ENCODE results near the gene YIPF1.
"Not testable (repeated sequence)": the region's sequence is repeated elsewhere in the genome, so short reads cannot be mapped to it uniquely, and the experiment has no call there.

YIPF1 gene

GRCh38 chr1:53888681-53889080 lies 916 bp downstream of the YIPF1 start:
- ChIA-PET CTCF (interaction anchor here (1.0 kb wide), 1 partner anchor 12 kb away, joined by 3 read pairs; no protein-coding TSS in a partner anchor), POLR2A (no interaction called here)
- Histone ChIP-seq H3K27ac (ENCODE audit: insufficient read depth in 1 of 2, low read depth in 1 of 2, low read length in 2 of 2, poor library complexity in 1 of 2, severe bottlenecking in 2 of 2) (no peak overlapping the region), H3K4me3 (ENCODE audit: control insufficient read depth in 1 of 7, extremely low read depth in 1 of 7, insufficient read depth in 4 of 7, low read depth in 2 of 7, low read length in 6 of 7) (peak overlapping the region in 2 of 7 experiments; percentile 91 to 98), H3K4me1 (ENCODE audit: control extremely low read depth in 1 of 4, control insufficient read depth in 4 of 4, insufficient read depth in 4 of 4, low read length in 3 of 4) (peaks cover 2 to 25% (median 21%) of the 10 kb centered on the region in 4 experiments), H3K36me3 (ENCODE audit: control insufficient read depth in 4 of 4, insufficient read depth in 4 of 4, low read length in 3 of 4) (peaks cover 0 to 11% (median 7%) of the 10 kb centered on the region in 4 experiments), H3K9me3 (ENCODE audit: control extremely low read depth in 1 of 5, control insufficient read depth in 4 of 5, insufficient read depth in 2 of 5, low read depth in 1 of 5, low read length in 4 of 5) (no peaks in the 10 kb centered on the region), H3K27me3 (replicated peaks in 2 of 5; ENCODE audit: control insufficient read depth in 4 of 5, insufficient read depth in 5 of 5, low read length in 4 of 5) (no peaks in the 10 kb centered on the region)
- peak; percentile 34 to 80 (median 68) for DNase-seq
- 83% methylated on average over 1 of the region's 2 CpGs for WGBS (ENCODE audit: insufficient coverage)

- WGBS (ENCODE audit: insufficient coverage), result 96% methylated on average over 5 of the region's 6 CpGs
- H3K27ac ChIP-seq (ENCODE audit: insufficient read depth in 1 of 2, low read depth in 1 of 2, low read length in 2 of 2, poor library complexity in 1 of 2, severe bottlenecking in 2 of 2); H3K9me3 ChIP-seq (ENCODE audit: control extremely low read depth in 1 of 5, control insufficient read depth in 4 of 5, insufficient read depth in 2 of 5, low read depth in 1 of 5, low read length in 4 of 5); POLR2A ChIA-PET; H3K27me3 ChIP-seq (replicated peaks in 2 of 5; ENCODE audit: control insufficient read depth in 4 of 5, insufficient read depth in 5 of 5, low read length in 4 of 5); DNase-seq; H3K4me1 ChIP-seq (ENCODE audit: control extremely low read depth in 1 of 4, control insufficient read depth in 4 of 4, insufficient read depth in 4 of 4, low read length in 3 of 4); H3K4me3 ChIP-seq (ENCODE audit: control insufficient read depth in 1 of 7, extremely low read depth in 1 of 7, insufficient read depth in 4 of 7, low read depth in 2 of 7, low read length in 6 of 7): not testable (repeated sequence)
- H3K36me3 ChIP-seq (ENCODE audit: control insufficient read depth in 4 of 4, insufficient read depth in 4 of 4, low read length in 3 of 4), result peaks cover 0 to 27% (median 14%) of the 10 kb centered on the region in 4 experiments
- CTCF ChIA-PET, result interaction anchor here (0.9 to 1.2 kb wide), 4 partner anchors 9 to 76 kb away, joined by 3 to 4 read pairs (median 4); no protein-coding TSS in a partner anchor
These were observed 6.0 kb downstream of the YIPF1 start for GRCh38 chr1:53883600-53883999.

GRCh38 chr1:53881853-53882252 lies 7.7 kb downstream of the YIPF1 start:
- WGBS (ENCODE audit: insufficient coverage), result no CpG with 5 or more reads among the region's 2 CpGs

GRCh38 chr1:53878492-53879105 lies 11.0 kb downstream of the YIPF1 start:
- ChIA-PET POLR2A (no interaction called here), CTCF (interaction anchor here (0.9 to 7.2 kb wide), 22 partner anchors 9 to 936 kb away, joined by 3 to 116 read pairs (median 4); partner anchors contain the start of genes IFT25 and LRRC42)
- Histone ChIP-seq H3K36me3 (ENCODE audit: control insufficient read depth in 4 of 4, insufficient read depth in 4 of 4, low read length in 3 of 4) (peaks cover 10 to 43% (median 25%) of the 10 kb centered on the region in 4 experiments), H3K27me3 (replicated peaks in 2 of 5; ENCODE audit: control insufficient read depth in 4 of 5, insufficient read depth in 5 of 5, low read length in 4 of 5) (no peaks in the 10 kb centered on the region), H3K9me3 (ENCODE audit: control extremely low read depth in 1 of 5, control insufficient read depth in 4 of 5, insufficient read depth in 2 of 5, low read depth in 1 of 5, low read length in 4 of 5) (no peaks in the 10 kb centered on the region), H3K4me3 (ENCODE audit: control insufficient read depth in 1 of 7, extremely low read depth in 1 of 7, insufficient read depth in 4 of 7, low read depth in 2 of 7, low read length in 6 of 7) (no peak overlapping the region), H3K27ac (ENCODE audit: insufficient read depth in 1 of 2, low read depth in 1 of 2, low read length in 2 of 2, poor library complexity in 1 of 2, severe bottlenecking in 2 of 2) (no peak overlapping the region), H3K4me1 (ENCODE audit: control extremely low read depth in 1 of 4, control insufficient read depth in 4 of 4, insufficient read depth in 4 of 4, low read length in 3 of 4) (no peaks in the 10 kb centered on the region)
- 100% methylated on average over 2 of the region's 5 CpGs for WGBS (ENCODE audit: insufficient coverage)
- DNase-seq, result peak; percentile 59 to 78 (median 77)

More at GRCh38 chr1:53881853-53882252, 7.7 kb downstream of the YIPF1 start:
- H3K27me3 ChIP-seq (replicated peaks in 2 of 5; ENCODE audit: control insufficient read depth in 4 of 5, insufficient read depth in 5 of 5, low read length in 4 of 5); DNase-seq; POLR2A ChIA-PET; H3K4me1 ChIP-seq (ENCODE audit: control extremely low read depth in 1 of 4, control insufficient read depth in 4 of 4, insufficient read depth in 4 of 4, low read length in 3 of 4); H3K4me3 ChIP-seq (ENCODE audit: control insufficient read depth in 1 of 7, extremely low read depth in 1 of 7, insufficient read depth in 4 of 7, low read depth in 2 of 7, low read length in 6 of 7); H3K9me3 ChIP-seq (ENCODE audit: control extremely low read depth in 1 of 5, control insufficient read depth in 4 of 5, insufficient read depth in 2 of 5, low read depth in 1 of 5, low read length in 4 of 5); H3K27ac ChIP-seq (ENCODE audit: insufficient read depth in 1 of 2, low read depth in 1 of 2, low read length in 2 of 2, poor library complexity in 1 of 2, severe bottlenecking in 2 of 2): not testable (repeated sequence)
- H3K36me3 ChIP-seq (ENCODE audit: control insufficient read depth in 4 of 4, insufficient read depth in 4 of 4, low read length in 3 of 4), result peaks cover 7 to 35% (median 22%) of the 10 kb centered on the region in 4 experiments
- CTCF ChIA-PET, result interaction anchor here (7.2 kb wide), 1 partner anchor 69 kb away, joined by 116 read pairs; no protein-coding TSS in a partner anchor

GRCh38 chr1:53875150-53875549 lies 14.4 kb downstream of the YIPF1 start:
- DNase-seq; H3K27ac ChIP-seq (ENCODE audit: insufficient read depth in 1 of 2, low read depth in 1 of 2, low read length in 2 of 2, poor library complexity in 1 of 2, severe bottlenecking in 2 of 2); H3K4me1 ChIP-seq (ENCODE audit: control extremely low read depth in 1 of 4, control insufficient read depth in 4 of 4, insufficient read depth in 4 of 4, low read length in 3 of 4); H3K4me3 ChIP-seq (ENCODE audit: control insufficient read depth in 1 of 7, extremely low read depth in 1 of 7, insufficient read depth in 4 of 7, low read depth in 2 of 7, low read length in 6 of 7); H3K27me3 ChIP-seq (replicated peaks in 2 of 5; ENCODE audit: control insufficient read depth in 4 of 5, insufficient read depth in 5 of 5, low read length in 4 of 5); POLR2A ChIA-PET; H3K9me3 ChIP-seq (ENCODE audit: control extremely low read depth in 1 of 5, control insufficient read depth in 4 of 5, insufficient read depth in 2 of 5, low read depth in 1 of 5, low read length in 4 of 5): not testable (repeated sequence)
- CTCF ChIA-PET, result interaction anchor here (2.6 to 7.2 kb wide), 3 partner anchors 14 to 85 kb away, joined by 17 to 116 read pairs (median 52); no protein-coding TSS in a partner anchor
- whole genome bisulfite sequencing (ENCODE audit: insufficient coverage), result 100% methylated on average over 1 of the region's 2 CpGs
- peaks cover 13 to 46% (median 32%) of the 10 kb centered on the region in 4 experiments for H3K36me3 ChIP-seq (ENCODE audit: control insufficient read depth in 4 of 4, insufficient read depth in 4 of 4, low read length in 3 of 4)

GRCh38 chr1:53871773-53872484 lies 17.7 kb downstream of the YIPF1 start:
- peaks cover 0 to 6% (median 4%) of the 10 kb centered on the region in 4 experiments for H3K4me1 ChIP-seq (ENCODE audit: control extremely low read depth in 1 of 4, control insufficient read depth in 4 of 4, insufficient read depth in 4 of 4, low read length in 3 of 4)
- DNase-seq, result no peak
- no peak overlapping the region for H3K4me3 ChIP-seq (ENCODE audit: control insufficient read depth in 1 of 7, extremely low read depth in 1 of 7, insufficient read depth in 4 of 7, low read depth in 2 of 7, low read length in 6 of 7)
- ChIA-PET POLR2A (no interaction called here), CTCF (interaction anchor here (0.6 to 8.1 kb wide), 6 partner anchors 12 to 96 kb away, joined by 3 to 84 read pairs (median 10); no protein-coding TSS in a partner anchor)
- WGBS (ENCODE audit: insufficient coverage), result no CpG with 5 or more reads among the region's 5 CpGs
- no peaks in the 10 kb centered on the region for H3K9me3 ChIP-seq (ENCODE audit: control extremely low read depth in 1 of 5, control insufficient read depth in 4 of 5, insufficient read depth in 2 of 5, low read depth in 1 of 5, low read length in 4 of 5)
- no peak overlapping the region for H3K27ac ChIP-seq (ENCODE audit: insufficient read depth in 1 of 2, low read depth in 1 of 2, low read length in 2 of 2, poor library complexity in 1 of 2, severe bottlenecking in 2 of 2)
- no peaks in the 10 kb centered on the region for H3K27me3 ChIP-seq (replicated peaks in 2 of 5; ENCODE audit: control insufficient read depth in 4 of 5, insufficient read depth in 5 of 5, low read length in 4 of 5)
- H3K36me3 ChIP-seq (ENCODE audit: control insufficient read depth in 4 of 4, insufficient read depth in 4 of 4, low read length in 3 of 4), result peaks cover 9 to 39% (median 24%) of the 10 kb centered on the region in 4 experiments
